Omental fat pad (tissue), 4 donors: ENCODE results near the gene SIK2. TPM values are rescaled to one million over a fixed set of nuclear protein-coding genes. Genes with fewer than 3 reads are reported as not detected.
A peak's percentile ranks its signal among the peaks of the same experiment; 100 is the strongest.

Experiments
- ATAC-seq: fragments of 150-250 bp; one replicate; pipeline ENCODE4 v1.9.1; 2016; ENCODE audit warnings: mild to moderate bottlenecking, moderate library complexity; ENCODE audit not compliant: low FRiP score
- DNase-seq: peaks from one replicate; pipeline ENCODE4 v3.0.0-alpha.2; 2019; ENCODE audit warnings: low spot score
- total RNA-seq, 4 donors: library from RNA; depleted of rRNA; stranded (reverse); fragments of >200 nt; gene quantifications; one replicate each; pipeline ENCODE4 v1.1.0, GENCODE V29; 2016
- TF ChIP-seq, protein P1 (sequence below), 3 donors: fragments of 450-650 bp; IDR thresholded peaks; one replicate each; pipeline ENCODE4 v1.5.1; 2016 to 2017; ENCODE audit warnings: antibody characterized with exemption in 3 of 3, mild to moderate bottlenecking in 3 of 3, moderate library complexity in 2 of 3

The SIK2 gene
- total RNA-seq, 4 donors from 2014 or later, result 27.3 to 111 (median 73.6) TPM

GRCh38 chr11:111691741-111692140, 89.5 kb downstream of the SIK2 start:
- TF ChIP-seq, protein P1, sequence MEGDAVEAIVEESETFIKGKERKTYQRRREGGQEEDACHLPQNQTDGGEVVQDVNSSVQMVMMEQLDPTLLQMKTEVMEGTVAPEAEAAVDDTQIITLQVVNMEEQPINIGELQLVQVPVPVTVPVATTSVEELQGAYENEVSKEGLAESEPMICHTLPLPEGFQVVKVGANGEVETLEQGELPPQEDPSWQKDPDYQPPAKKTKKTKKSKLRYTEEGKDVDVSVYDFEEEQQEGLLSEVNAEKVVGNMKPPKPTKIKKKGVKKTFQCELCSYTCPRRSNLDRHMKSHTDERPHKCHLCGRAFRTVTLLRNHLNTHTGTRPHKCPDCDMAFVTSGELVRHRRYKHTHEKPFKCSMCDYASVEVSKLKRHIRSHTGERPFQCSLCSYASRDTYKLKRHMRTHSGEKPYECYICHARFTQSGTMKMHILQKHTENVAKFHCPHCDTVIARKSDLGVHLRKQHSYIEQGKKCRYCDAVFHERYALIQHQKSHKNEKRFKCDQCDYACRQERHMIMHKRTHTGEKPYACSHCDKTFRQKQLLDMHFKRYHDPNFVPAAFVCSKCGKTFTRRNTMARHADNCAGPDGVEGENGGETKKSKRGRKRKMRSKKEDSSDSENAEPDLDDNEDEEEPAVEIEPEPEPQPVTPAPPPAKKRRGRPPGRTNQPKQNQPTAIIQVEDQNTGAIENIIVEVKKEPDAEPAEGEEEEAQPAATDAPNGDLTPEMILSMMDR (IDR thresholded peaks at IDR 0.05), result no peak
- no peak for ATAC-seq
- no peak for DNase-seq

GRCh38 chr11:111693224-111693937, 91.1 kb downstream of the SIK2 start:
- no peak for ATAC-seq
- TF ChIP-seq, protein P1 (IDR thresholded peaks at IDR 0.05), result no peak
- no peak for DNase-seq

DNA sequence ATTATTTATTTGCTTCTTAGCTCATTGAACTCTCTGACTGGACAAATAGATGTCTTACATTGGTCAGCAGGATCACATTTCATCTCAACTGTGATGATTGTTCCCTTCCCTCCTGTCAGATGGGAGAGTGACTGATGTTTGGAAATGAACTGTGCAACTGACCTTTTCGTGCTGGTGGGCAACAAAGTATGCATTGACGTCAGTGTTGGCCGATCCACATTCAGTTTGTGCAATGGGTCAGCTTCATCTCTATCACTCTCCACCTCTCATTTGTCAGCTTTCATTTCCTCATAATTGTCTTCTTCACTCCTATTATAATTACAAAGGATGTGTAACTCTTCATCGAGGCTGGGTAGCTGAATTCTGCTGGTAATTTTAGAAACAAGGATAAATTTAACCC, 92.6 kb downstream of the SIK2 start:
- TF ChIP-seq, protein P1 (IDR thresholded peaks at IDR 0.05), result no peak
- peak; percentile 56 for ATAC-seq
- DNase-seq, result no peak

GRCh38 chr11:111696556-111696955, 94.3 kb downstream of the SIK2 start:
- ATAC-seq (no peak), DNase-seq (no peak)
- TF ChIP-seq, protein P1 (IDR thresholded peaks at IDR 0.05), result no peak

GRCh38 chr11:111697933-111698371, 95.7 kb downstream of the SIK2 start:
- no peak for DNase-seq
- no peak for ATAC-seq
- TF ChIP-seq, protein P1 (IDR thresholded peaks at IDR 0.05), result no peak

DNA sequence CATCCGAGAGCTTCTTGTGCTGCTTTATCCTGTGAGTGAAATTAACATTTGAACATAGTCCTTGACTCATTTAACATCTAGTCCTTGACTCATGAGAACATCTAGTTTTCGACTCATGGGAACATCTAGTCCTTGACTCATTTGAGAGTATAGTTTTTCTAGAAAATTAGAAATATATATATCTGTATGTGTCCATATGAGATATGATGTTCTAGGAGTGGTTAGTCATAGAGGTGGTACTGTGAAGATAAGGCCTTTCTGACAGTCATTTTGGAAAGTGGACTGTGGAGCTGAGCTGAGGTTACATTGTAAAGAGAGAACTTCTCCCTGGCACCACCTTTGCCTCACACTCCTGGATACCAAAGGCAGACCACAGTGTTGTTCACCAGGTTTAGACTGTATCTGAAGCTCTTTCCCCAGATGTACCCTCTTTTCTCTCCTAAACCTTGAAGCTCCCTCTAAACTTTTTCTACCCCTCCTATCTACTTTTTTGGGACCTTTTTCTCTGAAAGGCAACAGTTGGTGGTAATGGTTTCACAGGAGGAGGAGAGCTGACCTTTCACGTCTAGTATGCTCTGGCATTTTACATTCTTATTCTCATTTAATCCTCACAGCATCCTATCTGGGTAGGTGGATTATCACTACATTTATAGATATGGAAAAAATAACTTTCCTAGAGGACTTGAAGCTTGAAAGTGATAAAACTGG, 96.8 kb downstream of the SIK2 start:
- TF ChIP-seq, protein P1 (IDR thresholded peaks at IDR 0.05), result no peak
- DNase-seq (no peak), ATAC-seq (peak; percentile 58)
